ENCODE data around the gene CA12.

Gene CA12

GRCh38 chr15:63314409-63314808, 67.2 kb downstream of the CA12 start:
- no peak overlapping the region for H3K4me3 ChIP-seq (ENCODE audit: control insufficient read depth, low read depth, low read length)
- TF ChIP-seq CTCF (IDR thresholded peaks at IDR 0.05; ENCODE audit: control insufficient read depth, insufficient read depth, low read depth, low read length, missing control alignments), result no peak
- DNase-seq (ENCODE audit: low read depth), result no peak

- no peak for TF ChIP-seq CTCF (IDR thresholded peaks at IDR 0.05; ENCODE audit: control insufficient read depth, insufficient read depth, low read depth, low read length, missing control alignments)
- DNase-seq (ENCODE audit: low read depth), result no peak
- no peak overlapping the region for H3K4me3 ChIP-seq (ENCODE audit: control insufficient read depth, low read depth, low read length)
Observed at GRCh38 chr15:63313825-63314224, 67.8 kb downstream of the CA12 start.

- DNase-seq (ENCODE audit: low read depth), result no peak
- no peak for TF ChIP-seq CTCF (IDR thresholded peaks at IDR 0.05; ENCODE audit: control insufficient read depth, insufficient read depth, low read depth, low read length, missing control alignments)
- no peak overlapping the region for H3K4me3 ChIP-seq (ENCODE audit: control insufficient read depth, low read depth, low read length)
Observed at GRCh38 chr15:63312286-63312685, 69.4 kb downstream of the CA12 start.

- DNase-seq (ENCODE audit: low read depth), result no peak
- no peak for TF ChIP-seq CTCF (IDR thresholded peaks at IDR 0.05; ENCODE audit: control insufficient read depth, insufficient read depth, low read depth, low read length, missing control alignments)
- no peak overlapping the region for H3K4me3 ChIP-seq (ENCODE audit: control insufficient read depth, low read depth, low read length)
Observed at GRCh38 chr15:63310646-63311045, 71.0 kb downstream of the CA12 start.

- TF ChIP-seq CTCF (IDR thresholded peaks at IDR 0.05; ENCODE audit: control insufficient read depth, insufficient read depth, low read depth, low read length, missing control alignments), result no peak
Observed at GRCh38 chr15:63308947-63309346, 72.7 kb downstream of the CA12 start.

GRCh38 chr15:63308491-63308890, 73.2 kb downstream of the CA12 start:
- DNase-seq (ENCODE audit: low read depth), result no peak
- TF ChIP-seq CTCF (IDR thresholded peaks at IDR 0.05; ENCODE audit: control insufficient read depth, insufficient read depth, low read depth, low read length, missing control alignments), result no peak
- H3K4me3 ChIP-seq (ENCODE audit: control insufficient read depth, low read depth, low read length), result no peak overlapping the region

More at GRCh38 chr15:63308947-63309346, 72.7 kb downstream of the CA12 start:
- no peak overlapping the region for H3K4me3 ChIP-seq (ENCODE audit: control insufficient read depth, low read depth, low read length)
- no peak for DNase-seq (ENCODE audit: low read depth)

GRCh38 chr15:63306492-63307073, 75.1 kb downstream of the CA12 start:
- H3K4me3 ChIP-seq (ENCODE audit: control insufficient read depth, low read depth, low read length), result no peak overlapping the region
- TF ChIP-seq CTCF (IDR thresholded peaks at IDR 0.05; ENCODE audit: control insufficient read depth, insufficient read depth, low read depth, low read length, missing control alignments), result no peak

More at GRCh38 chr15:63306492-63307073, 75.1 kb downstream of the CA12 start:
- DNase-seq (ENCODE audit: low read depth), result no peak

Data from AG09309 (cell line).